Uterus (tissue), 4 donors: ENCODE measurements around the gene FCHO2. TPM values are rescaled to one million over a fixed set of nuclear protein-coding genes. Genes with fewer than 3 reads are reported as not detected.

ENCODE experiments used
- DNase-seq, 2 donors: peaks; one replicate each; pipeline ENCODE4 v3.0.0-alpha.2; 2019 to 2020
- H3K27ac ChIP-seq, 2 donors: fragments of 200-600 bp; sonication (generic); 1 replicate in 1 of 2; 2 replicates in 1 of 2; pipeline ENCODE4 v1.5.1; 2016 to 2018
- H3K27me3 ChIP-seq, 2 donors: fragments of 200-600 bp; sonication (generic); one replicate each; pipeline ENCODE4 v1.5.1; 2018 to 2019; ENCODE audit warnings: control low read depth in 1 of 2
- H3K36me3 ChIP-seq, 2 donors: fragments of 200-600 bp; sonication (generic); one replicate each; pipeline ENCODE4 v1.5.1; 2019; ENCODE audit warnings: control low read depth in 1 of 2
- H3K4me1 ChIP-seq, 2 donors: fragments of 200-600 bp; sonication (generic); one replicate each; pipeline ENCODE4 v1.5.1; 2018 to 2019; ENCODE audit warnings: control low read depth in 1 of 2
- H3K4me3 ChIP-seq, 2 donors: fragments of 200-600 bp; sonication (generic); 1 replicate in 1 of 2; 2 replicates in 1 of 2; pipeline ENCODE4 v1.5.1; 2018 to 2019; ENCODE audit warnings: mild to moderate bottlenecking in 1 of 2
- H3K9me3 ChIP-seq, 2 donors: fragments of 200-600 bp; sonication (generic); one replicate each; pipeline ENCODE4 v1.5.1; 2019; ENCODE audit warnings: control low read depth in 1 of 2
- POLR2A ChIP-seq, 2 donors: fragments of 450-650 bp; IDR thresholded peaks; one replicate each; pipeline ENCODE4 v1.6.1; 2016; ENCODE audit warnings: antibody characterized with exemption in 2 of 2, mild to moderate bottlenecking in 1 of 2, moderate library complexity in 1 of 2
- intact Hi-C: fragments of 100-400 bp; cut with DNase I; formaldehyde crosslinking; loops from one replicate; pipeline ENCODE4 v1.15.1; 2023; ENCODE audit warnings: low total_unique reads
- total RNA-seq, 4 donors: library from RNA; depleted of rRNA in 3 of 4; stranded (reverse); fragments of >200 nt in 3 of 4; gene quantifications; one replicate each; pipeline versions ENCODE4 v1.1.0 to v1.2.4, GENCODE V29; 2014 to 2023
- TF ChIP-seq, protein P1 (sequence below), 4 experiments: fragments of 200-600 bp in 2 of 4; fragments of 450-650 bp in 2 of 4; sonication (generic) in 2 of 4; IDR thresholded peaks; one replicate each; pipeline ENCODE4 v1.5.1; 2016 to 2019; ENCODE audit warnings: antibody characterized with exemption in 4 of 4, mild to moderate bottlenecking in 2 of 4, moderate library complexity in 1 of 4
- donor health status: DM: yes; HTN: yes; CAD: no.

FCHO2 gene
- total RNA-seq, 4 donors from 2014 or later, result 26.8 to 141 (median 57.2) TPM

- Histone ChIP-seq H3K27ac (no peak overlapping the region), H3K27me3 (no peaks in the 10 kb centered on the region), H3K9me3 (no peaks in the 10 kb centered on the region), H3K4me3 (no peak overlapping the region), H3K4me1 (peaks cover 0 to 5% of the 10 kb centered on the region in 2 donors), H3K36me3 (no peaks in the 10 kb centered on the region)
- TF ChIP-seq, protein P1, sequence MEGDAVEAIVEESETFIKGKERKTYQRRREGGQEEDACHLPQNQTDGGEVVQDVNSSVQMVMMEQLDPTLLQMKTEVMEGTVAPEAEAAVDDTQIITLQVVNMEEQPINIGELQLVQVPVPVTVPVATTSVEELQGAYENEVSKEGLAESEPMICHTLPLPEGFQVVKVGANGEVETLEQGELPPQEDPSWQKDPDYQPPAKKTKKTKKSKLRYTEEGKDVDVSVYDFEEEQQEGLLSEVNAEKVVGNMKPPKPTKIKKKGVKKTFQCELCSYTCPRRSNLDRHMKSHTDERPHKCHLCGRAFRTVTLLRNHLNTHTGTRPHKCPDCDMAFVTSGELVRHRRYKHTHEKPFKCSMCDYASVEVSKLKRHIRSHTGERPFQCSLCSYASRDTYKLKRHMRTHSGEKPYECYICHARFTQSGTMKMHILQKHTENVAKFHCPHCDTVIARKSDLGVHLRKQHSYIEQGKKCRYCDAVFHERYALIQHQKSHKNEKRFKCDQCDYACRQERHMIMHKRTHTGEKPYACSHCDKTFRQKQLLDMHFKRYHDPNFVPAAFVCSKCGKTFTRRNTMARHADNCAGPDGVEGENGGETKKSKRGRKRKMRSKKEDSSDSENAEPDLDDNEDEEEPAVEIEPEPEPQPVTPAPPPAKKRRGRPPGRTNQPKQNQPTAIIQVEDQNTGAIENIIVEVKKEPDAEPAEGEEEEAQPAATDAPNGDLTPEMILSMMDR (IDR thresholded peaks at IDR 0.05), result no peak
- TF ChIP-seq POLR2A (IDR thresholded peaks at IDR 0.05), result no peak
- intact Hi-C loops, result no loop called here
- DNase-seq, result no peak
Observed at GRCh38 chr5:73125289-73125688, 169.4 kb downstream of the FCHO2 start.

DNA sequence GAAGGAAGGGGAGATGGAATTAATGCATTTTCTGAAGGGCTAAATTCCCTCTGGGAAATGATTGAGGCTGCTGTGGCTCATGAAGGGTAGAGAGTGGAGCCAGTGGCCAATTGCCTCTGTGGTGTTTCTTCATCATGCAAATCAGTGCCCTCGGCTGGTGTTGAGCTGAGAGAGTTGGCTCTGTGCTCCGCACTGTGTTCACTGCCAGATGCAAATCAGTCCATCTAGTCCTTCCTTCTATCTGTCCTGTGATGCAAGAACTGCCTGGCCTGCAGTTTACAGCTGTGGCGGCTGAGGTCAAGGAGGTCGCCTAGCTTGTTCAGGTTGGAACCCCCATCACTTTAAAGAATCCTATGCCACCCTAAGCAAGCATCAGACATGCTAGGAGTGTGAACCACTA, 170.5 kb downstream of the FCHO2 start:
- DNase-seq, result no peak
- intact Hi-C loops, result no loop called here
- Histone ChIP-seq H3K4me1 (no peaks in the 10 kb centered on the region), H3K27ac (no peak overlapping the region), H3K9me3 (no peaks in the 10 kb centered on the region), H3K4me3 (no peak overlapping the region), H3K36me3 (no peaks in the 10 kb centered on the region), H3K27me3 (no peaks in the 10 kb centered on the region)
- TF ChIP-seq, protein P1 (IDR thresholded peaks at IDR 0.05), result no peak
- TF ChIP-seq POLR2A (IDR thresholded peaks at IDR 0.05), result no peak

DNA sequence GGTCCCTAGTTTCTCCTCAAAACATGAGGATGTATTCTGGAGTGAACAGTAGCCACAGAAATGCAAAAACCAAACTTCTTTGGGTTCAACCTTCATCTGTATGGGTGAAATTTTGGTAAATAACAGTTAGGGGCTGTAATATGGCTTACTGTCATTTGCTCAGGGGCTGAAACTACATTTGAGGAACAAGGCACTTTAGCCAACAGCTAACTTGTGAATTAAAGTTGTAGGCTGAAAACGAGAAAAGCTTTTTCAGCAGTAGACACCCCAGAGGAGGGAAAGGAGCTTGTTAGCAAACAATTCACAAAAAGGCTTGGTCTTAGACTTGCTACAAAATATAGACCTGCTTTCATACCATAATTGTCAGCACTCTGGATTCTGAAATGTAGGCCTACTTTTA, 171.1 kb downstream of the FCHO2 start:
- H3K4me1 ChIP-seq, result no peaks in the 10 kb centered on the region
- no peak for TF ChIP-seq POLR2A (IDR thresholded peaks at IDR 0.05)
- TF ChIP-seq, protein P1 (IDR thresholded peaks at IDR 0.05), result no peak
- H3K27ac ChIP-seq, result no peak overlapping the region
- H3K36me3 ChIP-seq, result no peaks in the 10 kb centered on the region
- no peaks in the 10 kb centered on the region for H3K27me3 ChIP-seq
- H3K9me3 ChIP-seq, result no peaks in the 10 kb centered on the region
- no peak for DNase-seq
- intact Hi-C loops, result no loop called here
- H3K4me3 ChIP-seq, result no peak overlapping the region

DNA sequence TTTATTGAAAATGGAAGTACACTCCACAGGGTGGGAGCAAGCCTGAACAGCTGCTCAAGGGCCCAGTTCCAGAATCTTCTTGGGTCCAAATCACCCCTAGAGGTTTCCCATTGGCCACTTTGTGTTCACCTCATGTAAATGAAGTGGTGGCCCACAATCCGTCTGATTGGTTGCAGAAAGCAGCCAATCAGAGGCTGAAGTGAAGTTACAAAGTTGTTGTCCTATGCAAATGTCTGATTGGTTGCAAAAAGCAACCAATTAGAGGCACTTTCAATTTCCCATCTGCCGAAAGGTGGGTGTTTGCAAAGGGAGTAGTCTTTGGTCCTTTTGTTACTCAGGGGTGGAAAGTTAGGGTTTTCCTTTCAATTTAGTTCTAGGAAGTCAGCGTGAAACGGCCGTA, 173.3 kb downstream of the FCHO2 start:
- DNase-seq, result no peak
- Histone ChIP-seq H3K9me3 (no peaks in the 10 kb centered on the region), H3K27me3 (no peaks in the 10 kb centered on the region), H3K4me1 (no peaks in the 10 kb centered on the region), H3K36me3 (no peaks in the 10 kb centered on the region), H3K27ac (no peak overlapping the region), H3K4me3 (no peak overlapping the region)
- TF ChIP-seq POLR2A (IDR thresholded peaks at IDR 0.05), result no peak
- intact Hi-C loops, result no loop called here

DNA sequence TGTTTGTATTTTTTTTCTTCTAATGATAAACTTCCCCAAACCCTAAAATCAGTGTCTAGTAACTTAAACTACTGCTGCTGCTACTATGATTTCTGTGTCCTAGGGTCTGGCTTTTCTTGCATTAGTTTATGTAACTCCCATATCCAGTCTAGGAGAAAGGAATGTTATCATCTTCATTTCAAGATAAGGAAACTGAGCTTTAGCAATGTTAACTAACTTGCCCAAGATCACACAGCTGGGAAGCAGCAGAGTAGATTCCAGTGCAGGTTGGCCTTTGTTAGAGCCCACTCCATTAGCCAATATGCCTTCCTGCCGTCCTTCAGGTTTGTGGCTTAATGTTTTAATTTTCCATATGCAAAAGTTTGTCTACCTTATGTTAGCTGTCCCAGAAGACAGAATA, 175.0 kb downstream of the FCHO2 start:
- TF ChIP-seq, protein P1 (IDR thresholded peaks at IDR 0.05), result no peak
- no peak for TF ChIP-seq POLR2A (IDR thresholded peaks at IDR 0.05)
- H3K27ac ChIP-seq, result no peak overlapping the region
- no peak overlapping the region for H3K4me3 ChIP-seq
- no peaks in the 10 kb centered on the region for H3K4me1 ChIP-seq
- intact Hi-C loops, result no loop called here
- no peaks in the 10 kb centered on the region for H3K27me3 ChIP-seq
- H3K36me3 ChIP-seq, result no peaks in the 10 kb centered on the region
- no peaks in the 10 kb centered on the region for H3K9me3 ChIP-seq
- no peak for DNase-seq
